HL-60/S4 treated with retinoic acid at 250 ng/mL for 4 days and 3 days (cell line): ENCODE results near the gene VGLL4.

Experiments used
- in situ Hi-C: fragments of 300-500 bp; cut with MboI; formaldehyde crosslinking; loops from 2 replicates; pipeline ENCODE4 v1.7.0; 2022; ENCODE audit warnings: low sequenced_read_pairs

Gene VGLL4

DNA sequence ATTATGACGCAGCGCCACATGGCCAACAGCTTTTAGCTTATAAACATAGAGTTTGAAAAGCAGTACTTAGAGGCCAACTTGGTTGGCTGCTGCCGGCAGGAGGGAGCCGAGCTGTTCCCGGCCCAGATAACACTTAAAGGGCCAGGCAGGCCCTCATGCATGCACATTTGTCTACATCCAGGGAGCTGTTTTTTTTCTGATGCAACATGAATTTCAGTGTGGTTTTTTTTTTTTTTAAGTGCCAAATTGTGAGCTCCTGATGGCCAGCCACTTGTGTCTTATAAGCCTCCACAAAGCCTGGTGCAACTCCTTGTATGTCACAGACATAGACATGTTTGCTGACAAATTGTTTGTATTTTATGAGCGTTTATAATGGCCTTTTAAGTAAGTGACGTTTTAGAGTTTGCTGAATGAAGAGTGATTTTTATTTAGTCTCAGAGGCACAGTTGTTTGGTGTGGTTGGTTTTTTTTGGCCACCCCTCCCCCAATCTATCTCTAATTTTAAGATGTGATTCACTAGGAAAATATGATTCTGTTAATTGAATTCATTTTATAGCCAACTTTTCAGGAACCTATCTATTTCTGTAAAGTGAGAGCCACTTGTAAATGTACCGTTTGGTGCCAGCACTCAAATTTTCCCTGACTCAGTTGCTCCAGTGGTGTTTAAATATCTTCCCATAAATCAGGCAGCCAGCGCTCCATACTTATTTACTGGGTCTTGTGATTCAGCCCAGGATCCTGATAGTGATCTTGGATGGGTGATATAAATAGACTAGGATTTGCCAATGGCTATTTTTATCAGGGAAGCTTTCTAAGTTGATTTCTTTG lies 134.3 kb downstream of the VGLL4 start:
- in situ Hi-C loops: no loop called here

DNA sequence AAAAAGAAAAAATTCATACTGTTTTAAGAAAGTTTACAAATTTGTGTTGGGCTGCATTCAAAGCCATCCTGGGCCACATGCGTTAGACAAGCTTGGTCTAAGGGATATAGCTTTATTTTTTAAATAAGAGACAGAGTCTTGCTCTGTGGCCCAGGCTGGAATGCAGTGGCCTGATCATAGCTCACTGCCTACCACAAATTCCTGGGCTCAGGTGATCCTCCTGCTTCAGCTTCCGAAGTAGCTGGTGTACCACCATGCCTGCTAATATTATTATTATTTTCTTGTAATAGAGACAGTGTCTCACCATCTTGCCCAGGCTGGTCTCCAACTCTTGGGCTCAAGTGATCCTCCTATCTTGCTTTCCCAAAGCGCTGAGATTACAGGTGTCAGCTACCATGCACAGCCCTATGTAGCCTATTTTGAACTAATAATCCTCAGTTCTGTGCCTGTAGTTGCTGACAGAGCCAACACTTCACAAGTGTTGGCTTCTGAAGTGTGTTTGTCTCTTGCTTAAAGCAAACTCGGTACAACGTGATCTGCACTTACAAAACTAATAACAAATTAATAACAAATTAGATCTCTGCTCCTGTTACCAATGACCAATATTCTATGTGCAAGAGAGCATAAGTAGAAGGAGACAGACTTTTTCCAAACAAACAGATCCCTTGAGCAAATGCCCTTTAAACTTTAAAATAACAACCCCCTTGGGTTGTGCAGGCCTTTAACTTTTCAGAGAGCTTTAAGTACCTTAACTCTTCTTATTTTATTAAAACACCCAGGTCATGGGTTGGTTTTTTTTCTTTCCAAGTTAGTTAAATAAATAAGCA lies 135.2 kb downstream of the VGLL4 start:
- in situ Hi-C loops: no loop called here

DNA sequence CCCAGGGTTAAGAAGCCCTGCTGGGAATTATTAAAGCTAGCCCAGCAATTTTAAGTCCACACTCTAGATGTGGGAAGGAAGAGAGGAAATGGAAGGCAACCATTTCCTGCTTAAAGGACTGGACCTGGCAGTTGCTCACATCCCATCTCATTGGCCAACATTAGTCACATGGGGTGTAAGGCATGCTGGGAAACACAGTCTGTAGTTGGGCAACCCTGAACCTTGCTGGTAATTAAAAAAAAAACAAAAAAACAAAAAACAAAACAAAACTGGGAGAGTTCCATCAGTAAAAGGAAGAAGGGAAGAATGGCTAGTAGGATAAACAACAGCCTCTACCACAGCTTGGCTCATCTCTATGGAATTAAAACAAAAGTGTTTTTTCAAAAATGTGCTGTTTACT lies 136.0 kb downstream of the VGLL4 start:
- in situ Hi-C loops: no loop called here
